ENCODE results near the gene CCDC3. TPM values are rescaled to one million over a fixed set of nuclear protein-coding genes. Genes with fewer than 3 reads are reported as not detected.

CCDC3 gene
- total and polyA plus RNA-seq, 2 of the 8 experiments (the other 6 are each of a cell fraction or from before 2014, with no cell fraction given): 3.4 to 3.7 TPM

DNA sequence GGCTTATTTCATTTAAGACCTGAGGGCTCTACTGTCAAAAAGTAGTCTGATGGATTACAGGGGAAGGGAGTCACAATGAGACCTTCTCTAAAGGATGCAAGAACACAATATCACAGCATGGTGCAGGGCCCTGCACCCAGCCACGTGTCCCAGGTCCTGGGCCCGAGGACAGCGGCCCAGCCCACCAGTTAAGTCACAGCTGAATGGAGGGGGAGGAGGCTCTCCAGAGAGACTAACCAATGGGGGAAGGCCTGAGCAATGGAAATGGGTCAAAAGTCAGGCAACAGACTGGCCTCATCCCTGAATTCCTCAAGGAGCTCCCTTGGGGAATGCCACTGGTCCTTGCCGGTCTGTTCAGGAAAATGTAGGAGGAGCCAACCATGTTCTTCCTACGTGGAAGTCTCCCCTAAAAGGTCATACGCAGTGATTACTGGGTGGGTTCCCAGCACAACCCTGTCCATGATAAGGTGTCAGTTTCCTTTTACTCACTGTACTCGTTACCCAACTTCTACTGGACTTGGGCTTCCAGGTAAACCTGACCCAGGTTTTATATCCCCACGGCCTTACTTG lies 28.3 kb downstream of the CCDC3 start:
- H3K4me3 ChIP-seq (ENCODE audit: extremely low read depth in 1 of 4, insufficient read depth in 2 of 4, low read depth in 3 of 4, low read length in 4 of 4): no peak overlapping the region
- H4K20me1 ChIP-seq (replicated peaks in 1 of 2; ENCODE audit: control insufficient read depth in 1 of 2, insufficient read depth in 2 of 2, low read length in 2 of 2): no peaks in the 10 kb centered on the region
- H3K27ac ChIP-seq (ENCODE audit: low read depth, low read length): no peak overlapping the region
- no peaks in the 10 kb centered on the region for H3K23me2 ChIP-seq (ENCODE audit: low read depth, low read length)
- H3K9me3 ChIP-seq (ENCODE audit: insufficient read depth in 2 of 2, low read depth in 1 of 2, low read length in 1 of 2): no peaks in the 10 kb centered on the region
- no peak overlapping the region for H3K4ac ChIP-seq (replicated peaks; ENCODE audit: insufficient read length, low read depth, low read length)
- no peak overlapping the region for H3K18ac ChIP-seq (ENCODE audit: extremely low read depth, low read length)
- no peak overlapping the region for H4K5ac ChIP-seq (ENCODE audit: insufficient read length, low read depth, low read length)
- TF ChIP-seq, protein P1, sequence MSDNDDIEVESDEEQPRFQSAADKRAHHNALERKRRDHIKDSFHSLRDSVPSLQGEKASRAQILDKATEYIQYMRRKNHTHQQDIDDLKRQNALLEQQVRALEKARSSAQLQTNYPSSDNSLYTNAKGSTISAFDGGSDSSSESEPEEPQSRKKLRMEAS (IDR thresholded peaks at IDR 0.05): 0 out of 2 replicates have a peak, but pooled peaks have one; percentile 25
- TF ChIP-seq CBX8 (IDR thresholded peaks at IDR 0.05; ENCODE audit: borderline replicate concordance, low read depth, low read length): no peak
- no peak overlapping the region for H2AK5ac ChIP-seq (ENCODE audit: low read depth, low read length)
- 0 out of 7 replicates have a peak, but pooled peaks cover 0 to 2% (median 0%) of the 10 kb centered on the region in 4 experiments for H3K4me1 ChIP-seq (replicated peaks in 1 of 4; ENCODE audit: control insufficient read depth in 3 of 4, insufficient read depth in 4 of 4, low read length in 3 of 4)
- DNase-seq (ENCODE audit: low read depth in 1 of 2, low spot score in 2 of 2) (no peak), FAIRE-seq (no peak)
- H2BK120ac ChIP-seq (replicated peaks; ENCODE audit: low read depth, low read length): no peak overlapping the region
- ChIA-PET POLR2A (ENCODE audit: partially characterized antibody) (no interaction called here), CTCF (ENCODE audit: partially characterized antibody) (interaction anchor here (1.3 to 1.6 kb wide), 2 partner anchors 75 to 109 kb away, joined by 3 read pairs; no protein-coding TSS in a partner anchor)
- H3K56ac ChIP-seq (replicated peaks; ENCODE audit: insufficient read length, low read depth, low read length): no peak overlapping the region
- no peaks in the 10 kb centered on the region for H3K79me2 ChIP-seq (ENCODE audit: control insufficient read depth in 1 of 2, insufficient read depth in 2 of 2, low read length in 2 of 2)
- no peaks in the 10 kb centered on the region for H3K79me1 ChIP-seq (ENCODE audit: low read depth, low read length)
- no peak overlapping the region for H4K8ac ChIP-seq (ENCODE audit: extremely low read depth, insufficient read depth, low read length)
- H2BK12ac ChIP-seq (ENCODE audit: low read depth, low read length): 0 out of 2 replicates have a peak overlapping the region, but pooled peaks have one; percentile 43
- no peak overlapping the region for H3K9ac ChIP-seq (replicated peaks in 1 of 4; ENCODE audit: extremely low read depth in 1 of 4, low read depth in 3 of 4, low read length in 3 of 4)
- H3K23ac ChIP-seq (ENCODE audit: insufficient read length): no peak overlapping the region
- H3K14ac ChIP-seq (ENCODE audit: insufficient read length): no peak overlapping the region
- no peak overlapping the region for H4K91ac ChIP-seq (replicated peaks; ENCODE audit: insufficient read length, low read length)
- no peaks in the 10 kb centered on the region for H3K27me3 ChIP-seq (replicated peaks in 1 of 4; ENCODE audit: control insufficient read depth in 3 of 4, extremely low read depth in 1 of 4, insufficient read depth in 3 of 4, low read length in 3 of 4)
- no peak overlapping the region; the same call in 1 of the 2 replicates for H2BK5ac ChIP-seq (ENCODE audit: low read depth, low read length)
- WGBS, 2 experiments (ENCODE audit: extremely low coverage in 1 of 2, insufficient coverage in 1 of 2, insufficient read length in 1 of 2, insufficient replicate concordance in 2 of 2, low coverage in 1 of 2, low lambda C conversion rate in 2 of 2, missing lambda C conversion rate in 1 of 2): 80% methylated on average over 8 of the region's 8 CpGs; no CpG with 5 or more reads in 1 of the 2 experiments
- no peak overlapping the region for H3K4me2 ChIP-seq (ENCODE audit: insufficient read depth in 1 of 2, low read depth in 2 of 2, low read length in 2 of 2)
- H2BK15ac ChIP-seq (ENCODE audit: low read length): no peak overlapping the region
- no peak overlapping the region for H2BK20ac ChIP-seq (ENCODE audit: low read length)
- no peak overlapping the region for H2AFZ ChIP-seq (ENCODE audit: low read length)
- no peaks in the 10 kb centered on the region for H3K36me3 ChIP-seq (ENCODE audit: control insufficient read depth in 2 of 4, insufficient read depth in 4 of 4, low read length in 3 of 4)

All from H1 (cell line).